Measurements from ENCODE around the gene SLC41A3. TPM values are rescaled to one million over a fixed set of nuclear protein-coding genes. Genes with fewer than 3 reads are reported as not detected.

SLC41A3 gene
- total RNA-seq, 1 experiment from 2014 or later: 35.5 TPM

GRCh38 chr3:126110431-126111125, 26.7 kb upstream of the SLC41A3 start:
- WGBS (ENCODE audit: extremely low coverage, insufficient read length, low lambda C conversion rate): no CpG with 5 or more reads among the region's 12 CpGs
- H3K9me3 Mint-ChIP-seq: no peaks in the 10 kb centered on the region; a peak in 1 of 5 replicates
- Histone ChIP-seq H3K4me2 (ENCODE audit: insufficient read depth, insufficient read length, low read length) (no peak overlapping the region), H2BK15ac (ENCODE audit: low read depth, low read length) (no peak overlapping the region), H2AFZ (ENCODE audit: low read length) (no peak overlapping the region), H3K23ac (ENCODE audit: insufficient read length, low read depth, low read length) (no peak overlapping the region), H3K4ac (ENCODE audit: low read depth, low read length) (no peak overlapping the region), H4K20me1 (ENCODE audit: control insufficient read depth, insufficient read depth, insufficient read length) (no peaks in the 10 kb centered on the region), H3K56ac (ENCODE audit: insufficient read length, low read depth, low read length) (no peak overlapping the region), H2BK5ac (ENCODE audit: insufficient read length, low read length) (no peak overlapping the region), H3K9me3 (ENCODE audit: control insufficient read depth, low read depth, low read length) (no peaks in the 10 kb centered on the region), H3K9ac (ENCODE audit: extremely low read depth, insufficient read length, low read length) (no peak overlapping the region), H2BK12ac (ENCODE audit: insufficient read length, low read depth, low read length) (no peak overlapping the region), H3K18ac (ENCODE audit: insufficient read length, low read depth, low read length) (no peak overlapping the region), H4K91ac (ENCODE audit: insufficient read length, low read depth, low read length) (no peak overlapping the region), H3K23me2 (ENCODE audit: insufficient read length, low read depth, low read length, poor library complexity, severe bottlenecking) (no peaks in the 10 kb centered on the region), H3K4me1 (ENCODE audit: insufficient read depth, low read length) (no peaks in the 10 kb centered on the region), H3K79me2 (ENCODE audit: insufficient read depth, low read length) (no peaks in the 10 kb centered on the region), H3K27ac (ENCODE audit: insufficient read length, low read depth, low read length) (no peak overlapping the region), H3T11ph (ENCODE audit: low read length) (no peak overlapping the region), H4K5ac (ENCODE audit: insufficient read length, low read depth, low read length) (no peak overlapping the region), H2BK120ac (ENCODE audit: low read depth, low read length, poor library complexity, severe bottlenecking) (no peak overlapping the region), H3K79me1 (ENCODE audit: insufficient read depth, low read depth, low read length, poor library complexity, severe bottlenecking) (no peaks in the 10 kb centered on the region), H2AK5ac (ENCODE audit: insufficient read length, low read length) (no peak overlapping the region), H2BK20ac (ENCODE audit: low read depth, low read length, poor library complexity, severe bottlenecking) (no peak overlapping the region), H3K27me3 (ENCODE audit: insufficient read depth, low read length) (no peaks in the 10 kb centered on the region), H4K8ac (replicated peaks; ENCODE audit: insufficient read length, low read depth, low read length) (no peak overlapping the region), H3K14ac (ENCODE audit: insufficient read depth, low read length) (no peak overlapping the region; the same call in 1 of the 2 replicates)
- no peaks in the 10 kb centered on the region for H3K4me1 Mint-ChIP-seq
- no peak overlapping the region; a peak in 1 of 7 replicates for H3K27ac Mint-ChIP-seq
- no peak overlapping the region for H3K4me3 Mint-ChIP-seq
- no peaks in the 10 kb centered on the region; the same call in none of the 2 replicates for H3K27me3 Mint-ChIP-seq (ENCODE audit: low read depth)
- DNase-seq: no peak
- no peaks in the 10 kb centered on the region for H3K36me3 Mint-ChIP-seq (ENCODE audit: insufficient read depth in 1 of 3, low read depth in 3 of 3)
- no peak for TF ChIP-seq CTCF (conservative IDR thresholded peaks at IDR 0.05)
